ENCODE data around the gene ARMS2.

The ARMS2 gene

DNA sequence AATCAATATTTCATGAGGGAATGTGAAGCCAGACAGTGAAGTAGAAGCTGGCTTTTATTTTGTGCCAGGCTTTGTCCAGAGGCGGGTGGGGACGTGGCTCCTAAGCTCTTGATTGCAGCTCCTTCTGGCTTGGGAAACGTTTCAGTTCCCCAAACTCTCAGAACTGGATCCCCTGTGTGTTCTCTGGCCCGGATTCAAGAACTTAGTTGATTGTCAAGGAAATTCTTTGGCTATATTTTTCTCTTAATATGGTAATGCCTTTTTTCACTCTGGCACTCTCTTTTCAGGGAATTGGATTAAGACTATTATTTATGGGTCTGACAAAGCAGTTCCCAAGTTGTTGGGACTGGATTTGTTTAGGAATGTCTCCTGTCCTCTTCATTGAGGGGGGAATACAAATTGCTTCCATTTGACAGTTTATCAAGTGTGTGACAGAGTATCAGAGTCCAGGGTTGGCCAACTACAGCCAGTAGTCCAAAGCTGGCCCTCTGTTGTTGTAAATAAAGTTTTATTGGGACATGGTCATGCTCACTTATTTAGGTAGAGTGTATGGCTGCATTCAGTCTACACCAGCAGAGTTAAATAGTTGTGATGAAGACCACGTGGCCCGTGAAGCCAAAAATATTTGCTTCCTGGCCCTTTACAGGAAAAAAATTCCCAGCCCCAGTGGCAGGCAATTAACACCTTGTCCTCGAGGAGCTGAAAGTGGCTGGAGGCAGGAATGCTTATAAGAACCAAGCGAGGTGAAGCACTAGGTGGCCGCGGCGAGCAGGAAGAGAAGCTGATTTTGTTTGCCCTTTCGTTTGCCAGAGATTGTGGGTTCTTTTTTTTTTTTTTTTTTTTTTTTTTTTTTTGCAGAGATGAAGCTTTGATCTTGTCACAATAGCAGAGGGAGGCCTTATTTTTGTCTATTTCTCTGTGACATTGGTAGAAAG, 41.2 kb downstream of the ARMS2 start:
- DNase-seq = peak in 1 of 2 donors; percentile 24

DNA sequence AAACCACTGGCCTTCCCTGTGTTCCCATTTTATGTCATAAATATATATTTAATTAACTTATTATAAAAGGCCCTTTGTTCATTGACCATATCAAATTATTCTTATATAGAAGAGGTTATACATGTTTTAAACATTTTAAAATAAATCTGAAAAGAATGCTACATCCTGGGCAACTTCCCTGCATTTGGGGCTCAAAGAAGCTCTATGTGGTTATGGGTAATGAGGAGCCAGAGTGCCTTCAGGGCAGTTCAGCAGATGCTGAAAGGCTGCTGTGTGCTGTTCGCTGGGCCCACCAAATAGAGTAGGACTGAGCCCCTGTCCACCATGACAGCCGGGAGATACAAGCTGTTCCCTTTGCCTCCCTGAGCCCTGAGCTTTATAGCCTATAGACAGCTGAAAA, 42.8 kb downstream of the ARMS2 start:
- DNase-seq = no peak

DNA sequence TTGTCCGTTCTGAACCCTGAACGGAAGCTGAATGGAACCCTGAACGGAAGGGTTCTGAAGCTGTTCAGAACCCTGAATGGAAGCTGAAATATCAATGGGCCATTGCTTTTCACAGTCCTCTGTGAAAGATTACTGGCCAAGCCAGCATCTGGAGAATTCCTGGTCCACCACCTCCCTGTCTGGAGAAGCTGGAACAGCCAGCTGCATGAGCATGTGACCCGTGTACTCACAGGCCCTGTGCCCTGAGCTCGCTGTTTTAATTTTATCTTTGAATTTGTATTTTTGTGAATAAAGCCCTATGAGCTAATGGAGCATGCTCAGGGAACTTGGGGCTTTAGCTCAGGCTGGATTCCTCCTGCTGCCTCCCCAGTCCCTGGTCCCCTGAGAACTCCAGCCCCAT, 44.1 kb downstream of the ARMS2 start:
- DNase-seq = no peak

DNA sequence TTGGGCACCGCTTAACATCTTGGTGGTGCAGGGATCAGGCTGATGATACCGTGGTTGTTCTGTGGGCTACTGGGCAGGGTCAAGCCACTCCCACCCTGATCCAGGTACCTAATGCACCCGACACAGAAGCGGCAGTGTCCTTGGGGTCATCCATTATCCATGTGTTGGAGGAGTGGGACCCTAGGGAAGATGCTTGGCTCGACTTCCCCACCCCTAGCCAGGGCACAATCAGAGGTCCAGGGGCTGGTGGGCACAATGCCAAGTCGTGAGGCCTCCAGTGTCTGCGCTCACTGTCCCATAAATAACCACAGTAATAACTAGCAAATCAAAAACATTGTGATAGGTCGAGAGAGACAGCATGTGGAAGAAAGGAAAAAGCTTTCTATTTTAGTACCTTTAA, 44.6 kb downstream of the ARMS2 start:
- no peak for DNase-seq

DNA sequence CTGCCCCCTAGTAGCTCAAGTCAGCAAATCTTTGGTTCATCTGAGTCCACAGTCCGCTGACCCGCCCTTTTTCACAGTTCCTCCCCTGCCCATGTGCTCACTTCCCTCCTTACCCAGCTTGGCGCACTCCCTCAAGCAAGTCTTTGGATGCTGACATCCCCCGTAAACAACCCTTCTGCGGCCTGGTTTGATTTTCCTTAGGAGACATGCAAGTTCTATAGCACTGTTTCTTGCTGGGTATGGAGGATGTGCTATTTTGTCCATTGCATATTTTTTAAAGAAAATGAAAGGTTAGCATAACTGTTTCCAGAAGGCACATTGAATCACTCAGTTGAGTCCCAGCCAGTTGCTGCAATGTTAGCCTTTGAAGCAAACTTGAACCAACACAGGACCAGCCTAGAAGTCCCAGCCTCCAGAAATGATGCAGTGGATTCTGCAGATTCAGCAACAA, 45.1 kb downstream of the ARMS2 start:
- no peak for DNase-seq

DNA sequence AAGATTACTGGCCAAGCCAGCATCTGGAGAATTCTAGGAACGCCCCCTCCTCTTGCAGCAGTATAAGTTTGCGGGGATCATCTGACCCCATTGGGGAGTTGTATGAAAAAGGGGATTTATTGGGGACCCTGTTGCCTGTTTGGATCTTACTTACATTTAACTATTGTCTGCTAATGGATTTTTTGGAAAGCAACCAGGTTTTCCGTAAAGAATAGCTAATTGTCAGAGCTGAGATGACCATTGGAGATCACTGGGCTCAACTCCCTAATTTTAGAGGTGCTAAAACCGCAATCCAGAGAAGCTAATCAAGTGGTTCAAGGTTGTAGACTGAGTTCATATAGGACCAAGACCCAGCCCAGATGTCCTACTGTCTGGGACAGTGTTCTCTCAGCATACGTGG, 45.7 kb downstream of the ARMS2 start:
- no peak for DNase-seq

DNA sequence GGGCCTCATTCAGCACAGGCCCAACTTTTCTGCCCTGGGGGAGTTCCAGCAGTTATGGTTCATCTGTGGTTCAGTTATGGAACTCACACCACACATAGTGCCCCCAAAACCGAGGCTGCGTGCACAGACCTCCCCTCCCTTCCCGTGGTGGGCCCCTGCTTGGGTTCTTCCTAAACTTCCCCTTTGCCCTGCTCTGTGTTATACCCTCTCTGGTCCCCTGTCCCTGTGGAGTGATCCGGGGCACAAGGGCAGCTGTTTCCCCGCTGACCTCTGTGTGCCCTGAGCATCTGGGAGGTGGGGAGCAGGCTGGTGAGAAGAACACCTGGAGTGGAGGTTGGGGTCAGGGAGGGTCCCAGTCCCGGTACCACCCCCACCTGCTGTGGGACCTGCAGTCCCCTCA, 46.3 kb downstream of the ARMS2 start:
- no peak for DNase-seq

DNA sequence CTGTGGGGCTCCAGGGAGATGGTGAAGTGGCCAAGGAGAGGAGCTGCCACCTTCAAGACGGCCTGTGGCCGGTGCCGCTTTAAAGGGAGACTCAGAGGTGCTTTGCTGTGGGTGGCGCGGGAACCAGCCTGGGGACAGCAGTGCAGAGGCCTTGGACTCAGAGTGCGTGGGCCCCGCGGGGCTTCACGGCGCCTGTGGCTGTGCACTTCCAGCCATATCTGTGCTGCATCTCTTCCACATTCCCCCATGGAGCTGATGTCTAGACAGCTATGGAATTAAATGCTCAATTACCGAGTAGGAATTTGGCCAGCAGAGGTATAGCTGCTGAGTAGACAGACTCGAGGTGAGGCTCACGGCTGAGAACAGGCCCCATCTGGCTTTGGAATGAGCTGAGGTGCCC, 48.6 kb downstream of the ARMS2 start:
- DNase-seq = no peak

DNA sequence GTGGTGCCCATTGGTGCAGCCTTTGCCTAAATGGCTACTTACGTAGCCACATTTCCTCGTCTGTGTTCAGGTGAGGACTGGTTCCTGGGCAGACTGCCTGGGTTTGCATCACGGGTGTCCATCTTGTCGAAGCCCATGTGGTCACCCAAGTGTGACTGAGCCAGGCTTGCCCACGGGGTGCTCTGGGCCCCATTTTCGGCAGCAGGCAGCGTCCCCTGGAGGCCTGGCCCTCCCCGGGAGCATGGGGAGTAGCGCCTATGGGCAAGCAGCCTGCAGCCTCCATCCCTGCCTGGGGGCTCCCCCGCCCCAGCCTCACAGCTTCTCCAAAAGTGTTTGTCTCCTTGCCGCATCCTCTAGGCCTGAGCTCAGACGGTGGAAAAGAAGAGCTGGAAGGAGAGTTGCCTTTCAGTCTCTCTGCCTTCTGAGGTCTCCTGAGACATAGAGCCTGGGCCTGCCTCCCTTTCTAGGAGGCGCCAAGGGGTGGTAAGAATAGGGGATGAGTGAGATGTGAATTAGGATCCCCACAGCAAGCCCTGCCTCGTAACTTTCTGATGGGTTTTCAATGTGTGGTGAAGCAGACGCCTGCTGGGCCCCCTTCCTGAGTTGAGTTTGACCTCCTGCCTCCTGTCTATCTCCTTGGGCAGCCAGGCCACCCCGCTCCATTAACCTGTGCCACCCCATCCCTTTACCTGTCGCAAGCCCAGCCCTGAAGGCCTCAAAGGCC, 49.6 kb downstream of the ARMS2 start:
- DNase-seq = no peak

DNA sequence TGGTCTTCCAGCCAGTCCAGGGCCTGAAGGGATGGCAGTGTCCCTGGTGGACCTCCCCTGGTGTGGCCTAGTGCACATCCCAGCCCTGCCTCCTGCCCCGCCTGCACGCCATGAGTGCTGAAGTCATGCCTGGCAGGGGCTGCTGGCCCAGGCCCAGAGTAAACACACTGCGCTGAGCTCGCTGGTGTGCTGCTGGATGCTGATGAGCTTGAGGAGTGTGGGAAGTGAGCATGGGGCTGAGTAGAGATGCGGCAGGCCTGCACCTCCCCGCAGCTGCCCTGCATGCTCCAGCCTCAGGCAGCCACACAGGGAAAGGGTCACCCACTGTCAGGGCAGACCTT, 50.1 kb downstream of the ARMS2 start:
- DNase-seq = no peak

DNA sequence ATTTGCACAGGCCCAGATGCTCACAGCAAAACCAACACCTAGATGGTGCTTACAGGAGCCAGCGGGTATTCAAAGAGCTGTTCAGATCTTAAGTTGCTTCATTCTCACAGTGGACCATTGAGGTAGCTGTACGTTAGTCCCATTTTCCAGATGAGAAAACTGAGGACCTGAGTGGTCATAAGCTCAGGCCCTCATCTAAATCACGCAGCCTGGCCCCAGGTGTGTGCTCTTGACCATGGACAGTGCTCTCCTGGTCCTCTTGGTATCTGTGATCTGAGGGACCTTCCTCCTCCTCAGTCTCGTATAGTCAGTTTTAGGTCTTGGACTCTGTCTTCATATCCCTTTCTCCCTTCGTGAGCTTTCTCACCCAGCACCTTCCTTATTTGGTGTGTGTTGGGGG, 50.6 kb downstream of the ARMS2 start:
- no peak for DNase-seq

DNA sequence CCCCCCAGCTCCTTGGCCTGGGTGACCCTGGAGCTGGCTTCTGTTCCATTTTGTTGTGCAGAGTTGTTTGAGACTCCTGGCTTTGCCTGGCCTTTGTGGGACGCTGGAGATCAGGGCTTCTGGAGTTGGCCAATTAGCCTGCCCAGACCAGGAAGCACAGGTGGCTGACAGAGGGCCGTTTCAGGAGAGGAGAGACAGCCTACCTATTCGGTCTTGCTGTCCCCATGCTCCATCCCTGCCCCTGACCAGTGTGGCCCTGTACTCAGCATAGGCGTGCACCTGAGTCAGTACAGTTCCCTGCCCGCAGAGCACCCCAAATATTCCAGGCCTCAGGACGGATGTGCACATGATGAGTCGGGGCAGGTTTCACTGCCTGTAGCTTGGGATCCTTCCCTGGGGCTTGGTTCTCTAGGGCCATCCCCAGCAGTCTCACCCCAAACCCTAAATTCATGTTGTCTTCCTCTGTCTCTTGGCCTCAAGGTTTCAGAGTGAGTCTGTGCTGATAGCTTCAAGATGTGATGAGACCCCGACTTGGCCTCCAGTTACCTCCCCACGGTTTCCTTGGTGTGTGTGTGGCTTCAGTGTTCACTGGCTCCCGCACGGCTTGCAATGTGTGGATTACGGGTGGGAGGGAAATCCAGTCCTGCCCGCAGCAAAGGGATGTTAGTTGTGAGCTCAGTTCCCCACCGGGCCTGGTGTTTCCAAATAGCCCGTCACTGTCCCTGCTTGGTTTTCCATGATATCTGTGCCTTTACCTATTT, 51.6 kb downstream of the ARMS2 start:
- DNase-seq = no peak
